Ovary (tissue), 10 donors: Measurements from ENCODE around the gene AP5Z1. TPM values are rescaled to one million over a fixed set of nuclear protein-coding genes. Genes with fewer than 3 reads are reported as not detected.
A peak's percentile ranks its signal among the peaks of the same experiment; 100 is the strongest.

ENCODE experiments used
- DNase-seq, 5 donors: peaks; one replicate each; pipeline ENCODE4 v3.0.0-alpha.2; 2019 to 2020
- H3K27ac ChIP-seq, 2 donors: fragments of 200-600 bp; one replicate each; pipeline versions ENCODE4 v1.5.1 to v1.8.0; 2019 to 2022
- H3K27me3 ChIP-seq: fragments of 200-600 bp; one replicate; pipeline ENCODE4 v1.8.0; 2022
- H3K36me3 ChIP-seq: fragments of 200-600 bp; sonication (generic); one replicate; pipeline ENCODE4 v1.5.1; 2019
- H3K4me1 ChIP-seq: one replicate; pipeline ENCODE4 v1.8.1; 2013; ENCODE audit warnings: mild to moderate bottlenecking, moderate library complexity; ENCODE audit not compliant: insufficient read depth
- H3K4me3 ChIP-seq: fragments of 200-600 bp; sonication (generic); one replicate; pipeline ENCODE4 v1.5.1; 2017
- H3K9me3 ChIP-seq, 2 donors: fragments of 200-600 bp in 1 of 2; sonication (generic) in 1 of 2; one replicate each; pipeline versions ENCODE4 v1.5.1 to v1.8.1; 2013 to 2019; ENCODE audit warnings: mild to moderate bottlenecking in 1 of 2, moderate library complexity in 1 of 2
- EP300 ChIP-seq: sonication (generic); formaldehyde crosslinking; IDR thresholded peaks from one replicate; pipeline ENCODE4 v1.6.1; 2017; ENCODE audit warnings: antibody characterized with exemption
- POLR2A ChIP-seq: fragments of 450-650 bp; IDR thresholded peaks from one replicate; pipeline ENCODE4 v1.6.1; 2017; ENCODE audit warnings: antibody characterized with exemption, mild to moderate bottlenecking, moderate library complexity
- WGBS, 3 donors: extraction: QIAGEN DNeasy Blood & Tissue Kit in 1 of 3; methylation state at CpG; one replicate each; pipeline versions ENCODE4 v1.1.5 to v1.1.7; 2013 to 2017; 5-methylcytosine and 5-hydroxymethylcytosine counted together
- intact Hi-C, 4 donors: fragments of 100-400 bp; cut with DNase I; formaldehyde crosslinking; loops; one replicate each; pipeline versions ENCODE4 v1.11.0 to v1.15.1; 2022 to 2023
- long read RNA-seq, 3 donors: library from polyadenylated mRNA in 2 of 3; unstranded in 2 of 3; transcript quantifications; one replicate each; pipeline ENCODE4 v2.0.0 and lab custom pipeline, GENCODE V29; 2021 to 2026
- polyA plus RNA-seq, 2 donors: library from polyadenylated mRNA; stranded (reverse); fragments of 200-250 nt in 1 of 2; fragments of 350-450 nt in 1 of 2; fragmentation: Illumina TruSeq in 1 of 2; extraction: RNeasy Lipid Tissue Mini Kit (QIAGEN cat#74804) in 1 of 2; gene quantifications; one replicate each; pipeline ENCODE4 v1.2.3, GENCODE V29; 2013 to 2014
- total RNA-seq, 7 donors: library from RNA; depleted of rRNA in 2 of 7; stranded (reverse); fragments of >200 nt in 2 of 7; fragmentation: NEBNext Ultra II Directional in 3 of 7; extraction: Animal tissue kit (Norgen Biotek cat#: 25700) in 3 of 7; gene quantifications; one replicate each; pipeline versions ENCODE4 v1.1.0 to v1.2.4, GENCODE V29; 2016 to 2023
- TF ChIP-seq, protein P1 (sequence below), 3 donors: fragments of 450-650 bp in 2 of 3; fragments of 200-600 bp in 1 of 3; IDR thresholded peaks; one replicate each; pipeline versions ENCODE4 v1.5.1 to v1.8.0; 2016 to 2022; ENCODE audit warnings: antibody characterized with exemption in 3 of 3, mild to moderate bottlenecking in 1 of 3
- donor health status: DM: no; HTN: no; CAD: no; lungs with moderate emphysema.
- donor health status: DM: no; HTN: no; CAD: no.
- donor health status: Bipolar disorder and iron deficiency.
- donor health status: DM: yes; HTN: yes; CAD: no.
- donor health status: DM: no; HTN: no; CAD: no.
- donor health status: DM: yes; HTN: yes; CAD: no.

AP5Z1 gene, protein sequence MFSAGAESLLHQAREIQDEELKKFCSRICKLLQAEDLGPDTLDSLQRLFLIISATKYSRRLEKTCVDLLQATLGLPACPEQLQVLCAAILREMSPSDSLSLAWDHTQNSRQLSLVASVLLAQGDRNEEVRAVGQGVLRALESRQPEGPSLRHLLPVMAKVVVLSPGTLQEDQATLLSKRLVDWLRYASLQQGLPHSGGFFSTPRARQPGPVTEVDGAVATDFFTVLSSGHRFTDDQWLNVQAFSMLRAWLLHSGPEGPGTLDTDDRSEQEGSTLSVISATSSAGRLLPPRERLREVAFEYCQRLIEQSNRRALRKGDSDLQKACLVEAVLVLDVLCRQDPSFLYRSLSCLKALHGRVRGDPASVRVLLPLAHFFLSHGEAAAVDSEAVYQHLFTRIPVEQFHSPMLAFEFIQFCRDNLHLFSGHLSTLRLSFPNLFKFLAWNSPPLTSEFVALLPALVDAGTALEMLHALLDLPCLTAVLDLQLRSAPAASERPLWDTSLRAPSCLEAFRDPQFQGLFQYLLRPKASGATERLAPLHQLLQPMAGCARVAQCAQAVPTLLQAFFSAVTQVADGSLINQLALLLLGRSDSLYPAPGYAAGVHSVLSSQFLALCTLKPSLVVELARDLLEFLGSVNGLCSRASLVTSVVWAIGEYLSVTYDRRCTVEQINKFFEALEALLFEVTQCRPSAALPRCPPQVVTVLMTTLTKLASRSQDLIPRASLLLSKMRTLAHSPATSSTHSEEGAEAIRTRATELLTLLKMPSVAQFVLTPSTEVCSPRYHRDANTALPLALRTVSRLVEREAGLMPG
- total RNA-seq: 10 to 100 TPM; 16.3 to 37.3 (median 23.1) TPM
- polyA plus RNA-seq: 10 to 100 TPM in 1 of 2 donors, 1 to 10 TPM in 1; 2.4 to 26.4 TPM
- long read RNA-seq, donor 1, transcript AP5Z1-201 (17 exons, 2,889 nt): major isoform, 61 of 131 reads
- long read RNA-seq, donor 1, transcript AP5Z1-209 (16 exons, 2,667 nt): minor isoform, 12 of 131 reads
- long read RNA-seq, donor 1, partial matches to known transcripts: 28 of 131 reads
- long read RNA-seq, donor 1, other reads (novel, unspliced or antisense): 26 of 131 reads
- long read RNA-seq, donor 2, transcript AP5Z1-201 (17 exons, 2,889 nt): major isoform, 7 of 8 reads
- long read RNA-seq, donor 2, partial matches to known transcripts: 0 of 8 reads
- long read RNA-seq, donor 2, other reads (novel, unspliced or antisense): 0 of 8 reads
- long read RNA-seq, donor 3, transcript AP5Z1-209 (16 exons, 2,667 nt): minor isoform, 7 of 137 reads
- long read RNA-seq, donor 3, transcript AP5Z1-201 (17 exons, 2,889 nt): major isoform, 75 of 137 reads
- long read RNA-seq, donor 3, partial matches to known transcripts: 28 of 137 reads
- long read RNA-seq, donor 3, other reads (novel, unspliced or antisense): 24 of 137 reads

DNA sequence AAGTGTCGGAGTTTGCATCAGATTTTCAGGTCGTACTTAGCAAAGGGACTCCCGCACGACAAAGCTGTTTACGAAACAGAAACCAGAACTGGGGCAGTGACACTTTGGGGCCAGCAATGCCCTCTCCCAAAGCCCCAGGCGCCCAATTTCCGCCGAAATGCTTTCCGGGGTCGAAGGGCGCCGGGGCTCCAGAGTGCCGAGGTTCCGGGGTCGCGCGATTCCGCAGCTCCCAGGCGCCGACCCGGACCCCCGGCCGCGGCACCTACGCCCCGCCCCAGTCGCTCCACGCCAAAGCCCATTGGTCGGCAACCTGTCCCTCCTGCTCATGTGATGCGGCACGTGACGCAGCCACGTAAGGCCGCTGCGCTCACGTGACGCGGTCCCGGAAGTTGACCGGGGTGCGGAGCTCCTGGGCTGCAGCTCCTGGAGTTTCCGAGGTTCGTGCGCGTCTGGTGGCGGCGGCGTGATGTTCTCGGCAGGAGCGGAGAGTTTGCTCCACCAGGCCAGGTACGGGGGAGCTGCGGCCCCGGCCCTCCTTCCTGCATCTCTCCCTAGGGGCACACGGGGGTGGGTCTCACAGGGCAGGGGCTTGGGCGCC is at the start of gene AP5Z1:
AP5Z1 (plus strand) TSS at position 374 of the 598 bp plus-strand sequence; CDS start at position 467, 93 bp downstream.
- DNase-seq: peak; percentile 95 to 97 (median 95)
- intact Hi-C loops: no loop called here
- Histone ChIP-seq H3K4me1 (peaks cover 9% of the 10 kb centered on the region), H3K4me3 (peak within 1 kb of the TSS; percentile 54), H3K27ac (peak within 1 kb of the TSS; percentile 87 to 90), H3K36me3 (no peaks in the 10 kb centered on the region), H3K27me3 (no peaks in the 10 kb centered on the region), H3K9me3 (no peaks in the 10 kb centered on the region)
- no peak for TF ChIP-seq EP300
- peak; percentile 73 for TF ChIP-seq POLR2A
- WGBS, 3 donors: 0% methylated on average over 32 to 55 of the region's 55 CpGs

DNA sequence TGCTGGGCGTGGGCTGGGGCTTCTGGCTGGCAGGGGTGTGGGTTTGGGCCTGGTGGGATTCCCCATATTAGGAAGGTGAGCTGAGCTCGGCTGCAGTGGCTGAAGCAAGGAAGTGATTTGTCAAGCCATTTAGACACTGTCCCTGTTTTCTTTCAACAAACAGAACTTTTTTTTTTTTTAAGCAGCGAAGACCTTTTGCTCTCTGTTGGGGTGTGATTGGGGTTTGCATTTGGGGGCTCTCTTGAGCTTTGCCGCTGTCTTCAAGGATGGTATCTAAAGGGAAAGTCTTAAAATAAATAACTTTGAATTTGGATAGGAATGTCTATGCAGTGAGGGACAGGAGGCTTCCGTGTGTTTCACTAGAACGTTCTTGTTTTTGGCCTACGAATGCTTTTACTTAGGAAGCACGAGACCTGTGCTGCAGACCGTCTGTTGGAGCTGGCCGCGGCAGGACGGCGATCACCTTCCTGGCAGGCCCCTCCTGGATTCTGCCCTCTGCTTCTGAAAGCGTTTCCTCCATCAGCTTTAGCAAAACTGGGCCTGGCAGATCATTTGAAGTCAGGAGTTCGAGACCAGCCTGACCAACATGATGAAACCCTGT is 49.5 kb upstream of the AP5Z1 start:
- H3K36me3 ChIP-seq: no peaks in the 10 kb centered on the region
- H3K9me3 ChIP-seq: no peaks in the 10 kb centered on the region
- TF ChIP-seq POLR2A: no peak
- TF ChIP-seq EP300: no peak
- TF ChIP-seq, protein P1, sequence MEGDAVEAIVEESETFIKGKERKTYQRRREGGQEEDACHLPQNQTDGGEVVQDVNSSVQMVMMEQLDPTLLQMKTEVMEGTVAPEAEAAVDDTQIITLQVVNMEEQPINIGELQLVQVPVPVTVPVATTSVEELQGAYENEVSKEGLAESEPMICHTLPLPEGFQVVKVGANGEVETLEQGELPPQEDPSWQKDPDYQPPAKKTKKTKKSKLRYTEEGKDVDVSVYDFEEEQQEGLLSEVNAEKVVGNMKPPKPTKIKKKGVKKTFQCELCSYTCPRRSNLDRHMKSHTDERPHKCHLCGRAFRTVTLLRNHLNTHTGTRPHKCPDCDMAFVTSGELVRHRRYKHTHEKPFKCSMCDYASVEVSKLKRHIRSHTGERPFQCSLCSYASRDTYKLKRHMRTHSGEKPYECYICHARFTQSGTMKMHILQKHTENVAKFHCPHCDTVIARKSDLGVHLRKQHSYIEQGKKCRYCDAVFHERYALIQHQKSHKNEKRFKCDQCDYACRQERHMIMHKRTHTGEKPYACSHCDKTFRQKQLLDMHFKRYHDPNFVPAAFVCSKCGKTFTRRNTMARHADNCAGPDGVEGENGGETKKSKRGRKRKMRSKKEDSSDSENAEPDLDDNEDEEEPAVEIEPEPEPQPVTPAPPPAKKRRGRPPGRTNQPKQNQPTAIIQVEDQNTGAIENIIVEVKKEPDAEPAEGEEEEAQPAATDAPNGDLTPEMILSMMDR (IDR thresholded peaks at IDR 0.05): no peak
- intact Hi-C loops: no loop called here
- no peak for DNase-seq
- H3K27me3 ChIP-seq: no peaks in the 10 kb centered on the region
- peak overlapping the region; percentile 46 for H3K4me3 ChIP-seq
- peaks cover 13% of the 10 kb centered on the region for H3K4me1 ChIP-seq
- H3K27ac ChIP-seq: peak overlapping the region; percentile 59 to 86
- 45 to 50% (median 48%) methylated on average over 15 of the region's 15 CpGs for WGBS, 3 donors

DNA sequence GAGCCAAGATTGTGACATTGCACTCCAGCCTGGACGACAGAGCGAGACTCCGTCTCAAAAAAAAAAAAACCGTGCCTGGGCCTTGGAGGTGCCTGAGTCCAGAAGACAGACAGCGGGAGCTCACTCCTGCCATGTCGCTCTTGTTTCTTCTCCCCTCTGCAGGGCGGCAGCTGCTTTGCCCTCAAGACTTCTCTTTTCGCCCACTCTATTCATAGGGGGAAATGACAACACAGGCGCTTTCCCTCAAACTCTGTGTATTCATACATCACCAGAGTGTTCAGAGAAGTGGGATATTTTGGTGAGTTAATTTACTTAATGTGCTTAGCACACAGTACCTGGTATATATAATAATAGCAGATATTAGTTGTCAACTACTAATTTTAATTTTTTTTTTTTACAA is 48.9 kb upstream of the AP5Z1 start:
- TF ChIP-seq, protein P1 (IDR thresholded peaks at IDR 0.05): no peak
- no peak for TF ChIP-seq EP300
- TF ChIP-seq POLR2A: no peak
- Histone ChIP-seq H3K36me3 (no peaks in the 10 kb centered on the region), H3K4me1 (peaks cover 13% of the 10 kb centered on the region), H3K27me3 (no peaks in the 10 kb centered on the region), H3K27ac (no peak overlapping the region), H3K9me3 (no peaks in the 10 kb centered on the region), H3K4me3 (no peak overlapping the region)
- intact Hi-C loops: no loop called here
- 92 to 97% (median 94%) methylated on average over 9 of the region's 9 CpGs for WGBS, 3 donors
- no peak for DNase-seq

DNA sequence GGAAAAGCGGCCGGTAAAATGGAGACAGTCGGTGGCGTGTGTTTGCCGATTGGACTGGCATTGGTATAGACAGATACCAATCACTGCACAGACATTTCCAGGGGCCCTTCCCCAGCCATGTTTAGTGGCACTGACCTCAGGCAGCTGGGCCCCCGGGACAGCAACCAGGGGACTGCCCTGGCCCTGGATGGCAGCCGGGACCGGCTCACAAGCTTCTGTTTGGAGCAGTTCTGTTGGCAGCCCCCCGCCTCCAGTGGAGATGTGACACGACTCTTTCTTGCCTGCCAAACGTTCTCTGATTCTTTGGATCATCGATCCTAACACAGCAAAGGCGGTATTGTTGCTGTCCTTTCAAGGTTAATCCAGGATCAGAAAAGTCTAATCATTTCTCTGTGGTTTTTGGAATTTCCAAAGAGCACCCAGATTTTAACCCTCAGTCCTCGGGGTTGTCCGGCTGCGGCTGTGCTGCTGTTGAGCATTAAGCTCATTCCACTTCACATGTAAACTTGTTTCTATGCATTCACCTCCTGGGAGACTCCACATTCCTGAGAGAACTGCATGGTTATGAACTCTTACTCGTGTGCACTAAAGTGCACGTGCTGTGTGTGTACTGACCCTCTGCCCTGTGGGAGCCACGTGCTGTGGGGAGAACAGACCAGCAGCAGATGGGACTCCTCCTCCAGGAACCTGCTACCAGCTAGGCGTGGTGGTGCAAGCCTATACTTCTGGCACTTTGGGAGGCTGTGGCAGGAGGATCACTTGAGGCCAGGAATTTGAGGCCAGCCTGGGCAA is 47.3 kb upstream of the AP5Z1 start:
- H3K4me3 ChIP-seq: no peak overlapping the region
- WGBS, 3 donors: 60 to 70% (median 69%) methylated on average over 20 of the region's 20 CpGs
- no peak overlapping the region for H3K27ac ChIP-seq
- DNase-seq: no peak
- intact Hi-C loops: no loop called here
- no peaks in the 10 kb centered on the region for H3K9me3 ChIP-seq
- H3K4me1 ChIP-seq: peaks cover 11% of the 10 kb centered on the region
- H3K36me3 ChIP-seq: no peaks in the 10 kb centered on the region
- H3K27me3 ChIP-seq: no peaks in the 10 kb centered on the region
- TF ChIP-seq EP300 (no peak), POLR2A (no peak)
- TF ChIP-seq, protein P1 (IDR thresholded peaks at IDR 0.05): no peak
